Stimulated activated CD4-positive, alpha-beta T cell treated with anti-CD3 and anti-CD28 coated beads, Interleukin-4, amount 100 ng/mL, for 48 hours (primary cell): ENCODE data around the gene MIEN1.
"Not testable (repeated sequence)": the region's sequence is repeated elsewhere in the genome, so short reads cannot be mapped to it uniquely, and the experiment has no call there.

ENCODE experiments used
- DNase-seq, 2 donors: peaks; one replicate each; pipeline ENCODE4 v3.0.0-alpha.2; 2020; ENCODE audit warnings: low read depth in 2 of 2

Gene MIEN1

DNA sequence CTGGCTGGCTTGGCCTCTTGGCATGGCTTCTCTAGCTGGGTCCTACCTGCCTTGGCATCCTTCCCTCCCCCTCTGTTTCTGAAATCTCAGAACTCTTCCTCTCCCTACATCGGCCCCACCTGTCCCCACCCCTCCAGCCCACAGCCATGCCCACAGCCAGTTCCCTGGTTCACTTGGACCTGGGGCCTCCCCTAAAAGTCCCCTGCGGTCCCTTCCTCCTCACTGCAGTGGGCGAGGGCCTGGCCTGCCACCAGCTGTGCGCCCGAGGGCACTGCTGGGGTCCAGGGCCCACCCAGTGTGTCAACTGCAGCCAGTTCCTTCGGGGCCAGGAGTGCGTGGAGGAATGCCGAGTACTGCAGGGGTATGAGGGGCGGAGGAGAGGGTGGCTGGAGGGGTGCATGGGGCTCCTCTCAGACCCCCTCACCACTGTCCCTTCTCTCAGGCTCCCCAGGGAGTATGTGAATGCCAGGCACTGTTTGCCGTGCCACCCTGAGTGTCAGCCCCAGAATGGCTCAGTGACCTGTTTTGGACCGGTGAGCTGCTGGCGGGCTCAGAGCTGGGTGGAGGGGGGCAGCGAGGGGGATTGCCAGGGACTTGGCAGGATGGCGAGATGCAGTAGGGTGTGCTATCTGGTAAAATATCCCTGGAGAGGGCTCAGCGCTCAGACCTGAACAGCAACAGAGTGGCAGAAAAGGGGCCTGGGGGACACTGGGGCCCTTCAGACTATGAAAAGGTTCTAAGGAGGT, 14.1 kb downstream of the MIEN1 start:
- no peak for DNase-seq

GRCh38 chr17:39715375-39716072, 14.8 kb downstream of the MIEN1 start:
- DNase-seq: no peak

- no peak for DNase-seq
Observed at GRCh38 chr17:39714234-39714633, 16.1 kb downstream of the MIEN1 start.

- no peak for DNase-seq
Observed at GRCh38 chr17:39711851-39712250, 18.5 kb downstream of the MIEN1 start.

- DNase-seq: not testable (repeated sequence)
Observed at GRCh38 chr17:39711071-39711470, 19.3 kb downstream of the MIEN1 start.

DNA sequence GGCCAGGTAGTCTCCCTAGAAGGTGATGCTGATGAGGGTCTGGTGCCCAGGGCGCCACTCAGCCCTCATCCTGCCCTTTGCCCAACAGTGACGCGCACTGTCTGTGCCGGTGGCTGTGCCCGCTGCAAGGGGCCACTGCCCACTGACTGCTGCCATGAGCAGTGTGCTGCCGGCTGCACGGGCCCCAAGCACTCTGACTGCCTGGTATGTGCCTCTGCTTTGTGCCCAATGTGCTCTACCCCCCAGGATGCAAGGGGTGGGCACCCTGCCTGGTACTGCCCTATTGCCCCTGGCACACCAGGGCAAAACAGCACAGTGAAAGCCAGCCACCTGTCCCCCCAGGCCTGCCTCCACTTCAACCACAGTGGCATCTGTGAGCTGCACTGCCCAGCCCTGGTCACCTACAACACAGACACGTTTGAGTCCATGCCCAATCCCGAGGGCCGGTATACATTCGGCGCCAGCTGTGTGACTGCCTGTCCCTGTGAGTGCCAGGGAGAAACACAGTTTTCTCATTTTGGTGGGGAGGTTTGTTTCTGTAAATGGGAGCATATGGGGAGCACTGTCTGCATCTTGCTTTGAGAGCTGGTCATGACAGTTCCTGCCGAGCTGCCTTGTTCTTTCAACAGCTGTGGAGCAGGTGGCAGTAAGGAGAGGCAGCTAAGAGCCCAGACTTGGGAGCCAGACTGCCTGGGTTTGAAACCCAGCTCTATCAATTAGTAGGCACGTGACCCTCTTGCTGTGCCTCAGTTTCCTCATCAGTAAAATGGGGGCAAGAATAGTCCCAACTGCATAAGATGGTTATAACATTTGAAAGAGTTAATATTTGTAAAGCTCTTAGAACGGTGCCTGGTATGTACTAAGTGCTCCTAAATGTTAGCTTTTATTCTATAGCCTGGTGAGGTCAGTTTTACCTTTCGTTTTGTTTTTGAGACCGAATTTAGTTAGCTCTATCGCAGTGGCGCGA, 20.1 kb downstream of the MIEN1 start:
- no peak for DNase-seq

GRCh38 chr17:39709319-39709997, 20.9 kb downstream of the MIEN1 start:
- DNase-seq: no peak

DNA sequence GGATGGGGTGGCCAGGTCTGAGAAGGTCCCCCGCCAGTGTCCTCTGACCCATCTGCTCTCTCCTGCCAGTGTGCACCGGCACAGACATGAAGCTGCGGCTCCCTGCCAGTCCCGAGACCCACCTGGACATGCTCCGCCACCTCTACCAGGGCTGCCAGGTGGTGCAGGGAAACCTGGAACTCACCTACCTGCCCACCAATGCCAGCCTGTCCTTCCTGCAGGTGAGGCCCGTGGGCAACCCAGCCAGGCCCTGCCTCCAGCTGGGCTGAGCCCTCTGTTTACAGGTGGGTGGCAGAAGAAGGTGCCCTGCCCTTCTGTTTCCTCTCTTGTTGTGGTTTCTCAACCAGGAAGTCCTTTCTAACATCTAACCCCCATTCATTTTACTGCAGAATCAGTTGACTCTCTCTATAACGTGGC, 23.4 kb downstream of the MIEN1 start:
- DNase-seq: no peak

GRCh38 chr17:39706383-39706782, 23.9 kb downstream of the MIEN1 start:
- no peak for DNase-seq

DNA sequence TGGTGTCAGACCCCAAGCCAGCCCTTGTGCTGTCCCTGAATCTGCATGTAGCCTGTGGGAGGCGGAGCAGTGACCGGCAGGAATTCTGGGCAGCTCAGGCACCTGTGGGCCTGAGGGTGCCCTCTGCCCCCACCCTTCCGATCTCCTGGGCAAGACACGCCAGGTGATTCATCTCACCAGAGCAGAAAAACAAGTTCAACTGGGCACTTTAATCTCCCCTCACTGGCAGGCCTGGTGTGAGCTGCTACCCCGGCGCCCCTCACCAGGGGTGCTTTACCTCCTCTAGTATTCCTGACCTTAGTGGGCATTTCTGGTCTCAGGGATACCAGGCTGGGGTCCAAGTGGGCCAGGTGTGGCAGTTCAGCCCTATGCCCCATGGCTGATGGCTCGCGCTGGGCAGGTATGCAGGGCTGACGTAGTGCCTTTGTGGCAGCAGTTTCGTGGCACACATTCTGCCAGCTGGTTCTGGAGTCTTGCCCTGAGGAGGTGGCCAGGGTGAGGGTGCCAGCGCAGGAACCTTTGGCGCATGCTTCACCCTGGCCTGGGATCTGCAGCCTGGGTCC, 24.5 kb downstream of the MIEN1 start:
- no peak for DNase-seq

DNA sequence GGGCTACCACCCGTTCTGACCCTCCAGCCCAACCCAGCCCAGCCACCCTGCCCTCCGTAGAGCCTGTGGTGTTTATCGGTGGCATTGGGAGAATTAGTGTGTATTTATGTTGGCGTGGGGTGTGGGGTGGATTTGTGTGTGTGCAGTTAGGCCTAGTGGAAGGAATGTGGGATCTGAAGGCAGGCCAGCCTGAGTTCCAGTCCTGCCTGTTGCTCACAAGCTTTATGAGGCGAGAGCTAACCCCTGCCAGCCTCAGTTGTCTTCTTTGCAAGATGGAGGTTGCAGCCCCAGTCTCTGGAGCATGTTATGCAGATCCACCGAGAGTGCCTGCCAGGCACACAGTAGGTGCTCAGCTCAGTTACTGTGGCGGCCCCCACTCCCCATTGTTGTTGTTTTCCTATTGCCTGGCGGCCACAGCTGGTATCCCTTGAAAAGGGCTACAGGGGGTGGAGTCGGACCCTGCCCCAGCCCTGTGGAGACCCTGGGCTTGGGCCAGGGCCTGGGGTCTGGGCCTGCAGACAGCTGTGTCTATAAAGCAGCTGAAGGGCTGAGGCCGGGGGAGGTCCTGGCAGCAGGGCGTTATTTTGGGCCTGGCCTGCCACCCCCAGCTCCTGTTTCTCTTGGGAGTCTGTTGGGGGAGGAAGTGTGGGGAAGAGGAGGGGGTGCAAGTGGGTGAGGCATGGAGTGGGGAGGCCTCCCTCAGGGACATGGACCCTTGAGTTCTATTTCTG, 25.3 kb downstream of the MIEN1 start:
- DNase-seq: no peak

DNA sequence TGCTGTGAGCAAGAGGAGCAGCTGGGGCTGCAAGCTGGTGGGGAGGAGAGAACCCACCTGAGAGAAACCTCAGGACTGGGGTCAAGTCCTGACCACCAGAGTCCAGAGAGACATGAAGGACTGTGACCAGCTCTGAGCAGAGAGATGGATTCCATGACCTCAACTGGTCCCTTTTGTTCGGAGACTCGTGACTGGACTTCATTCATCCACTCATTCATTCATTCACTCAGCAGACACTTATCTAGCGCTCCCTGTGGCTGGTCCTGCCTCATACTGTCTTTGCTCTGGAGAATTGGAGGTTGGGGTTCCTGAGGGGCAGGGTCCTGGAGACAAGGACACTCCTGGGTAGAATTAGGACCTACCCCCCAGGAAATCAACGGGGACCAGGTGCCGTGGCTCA, 26.4 kb downstream of the MIEN1 start:
- no peak for DNase-seq

GRCh38 chr17:39702901-39703893, 27.1 kb downstream of the MIEN1 start:
- no peak for DNase-seq

- no peak for DNase-seq
Observed at GRCh38 chr17:39701784-39702422, 28.4 kb downstream of the MIEN1 start.

DNA sequence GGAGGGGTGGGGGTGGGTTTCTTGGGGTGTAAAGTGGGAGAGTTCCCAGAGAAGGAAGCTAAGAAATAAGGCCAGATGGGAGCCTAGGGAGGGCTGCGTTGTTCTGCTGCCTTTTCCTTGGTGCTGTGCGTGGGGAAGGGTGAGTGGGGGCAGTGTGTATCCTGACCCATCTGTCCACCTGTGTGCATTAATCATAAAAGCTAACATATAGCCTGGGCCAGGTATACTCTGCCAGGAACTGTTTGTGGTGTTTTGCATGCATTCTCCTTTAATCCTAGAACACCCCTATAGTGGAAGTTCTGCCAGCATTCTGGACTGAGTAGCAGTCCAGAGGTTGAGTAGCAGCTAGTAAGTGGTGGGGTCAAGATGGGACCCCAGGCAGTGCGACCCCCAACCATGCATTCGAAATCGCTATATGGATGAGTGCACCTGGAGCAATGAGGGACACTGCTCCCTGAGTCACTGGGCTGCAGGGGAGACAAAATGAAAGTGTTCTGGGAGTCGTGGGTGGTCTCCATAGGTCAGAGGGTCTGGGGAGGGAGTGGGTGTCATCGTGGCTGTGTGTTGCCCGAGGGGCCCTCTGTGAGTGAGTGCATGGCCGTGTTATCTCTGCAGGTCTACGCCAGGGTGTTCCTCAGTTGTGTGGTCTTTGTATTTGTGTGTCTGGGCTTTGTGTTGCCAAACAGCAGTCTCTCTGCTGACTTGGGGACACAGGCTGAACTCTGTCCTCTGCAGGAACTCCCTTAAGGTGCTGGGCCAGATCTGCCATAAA, 29.1 kb downstream of the MIEN1 start:
- DNase-seq: no peak

- no peak for DNase-seq
Observed at GRCh38 chr17:39700148-39700987, 30.0 kb downstream of the MIEN1 start.

- DNase-seq: no peak
Observed at GRCh38 chr17:39699818-39700147, 30.5 kb downstream of the MIEN1 start, which contains the start of gene ERBB2. Gene ERBB2, plus strand, starts transcription at chr17:39700064. Its CDS starts 175 bp downstream, at chr17:39700239.
